Right forelimb (tissue), 1 donor: Measurements from ENCODE around the gene PTGIS.
"Not testable (repeated sequence)": the region's sequence is repeated elsewhere in the genome, so short reads cannot be mapped to it uniquely, and the experiment has no call there.

Source experiments
- DNase-seq: peaks from one replicate; pipeline ENCODE4 v3.0.0-alpha.2; 2018

The PTGIS gene

GRCh38 chr20:49575551-49576060 is 7.7 kb upstream of the PTGIS start:
- peak; percentile 77 for DNase-seq

- DNase-seq, result no peak
Measured at GRCh38 chr20:49573900-49574416, 6.0 kb upstream of the PTGIS start.

- no peak for DNase-seq
Measured at GRCh38 chr20:49572857-49573256, 4.9 kb upstream of the PTGIS start.

GRCh38 chr20:49571553-49571835 is 3.6 kb upstream of the PTGIS start:
- no peak for DNase-seq

- DNase-seq, result no peak
Measured at GRCh38 chr20:49570828-49571552, 3.1 kb upstream of the PTGIS start.

GRCh38 chr20:49570161-49570827 is 2.4 kb upstream of the PTGIS start:
- no peak for DNase-seq

GRCh38 chr20:49569411-49570115 is 1.6 kb upstream of the PTGIS start:
- DNase-seq, result no peak

- DNase-seq, result peak; percentile 77
Measured at GRCh38 chr20:49568278-49569151, 578 bp upstream of the PTGIS start.

- no peak for DNase-seq
Measured at GRCh38 chr20:49566401-49567364, 1.3 kb downstream of the PTGIS start.

- not testable (repeated sequence) for DNase-seq
Measured at GRCh38 chr20:49564991-49565390, 2.9 kb downstream of the PTGIS start.

GRCh38 chr20:49563015-49563980 is 4.6 kb downstream of the PTGIS start:
- no peak for DNase-seq

- peak; percentile 79 for DNase-seq
Measured at GRCh38 chr20:49562311-49563014, 5.5 kb downstream of the PTGIS start.

- no peak for DNase-seq
Measured at GRCh38 chr20:49561806-49562205, 6.1 kb downstream of the PTGIS start.

- DNase-seq, result no peak
Measured at GRCh38 chr20:49561256-49561655, 6.7 kb downstream of the PTGIS start.

GRCh38 chr20:49560646-49561045 is 7.3 kb downstream of the PTGIS start:
- DNase-seq, result no peak

GRCh38 chr20:49560186-49560585 is 7.8 kb downstream of the PTGIS start:
- DNase-seq, result no peak

- DNase-seq, result no peak
Measured at GRCh38 chr20:49559411-49560081, 8.4 kb downstream of the PTGIS start.

GRCh38 chr20:49558826-49559225 is 9.1 kb downstream of the PTGIS start:
- no peak for DNase-seq

- no peak for DNase-seq
Measured at GRCh38 chr20:49557449-49557848, 10.5 kb downstream of the PTGIS start.
